NCI-H1417 treated with DMSO at 0.1 percent for 48 hours (cell line): Measurements from ENCODE around the gene ZBTB44.
"Not testable (repeated sequence)": the region's sequence is repeated elsewhere in the genome, so short reads cannot be mapped to it uniquely, and the experiment has no call there.

Source experiments
- DNase-seq: peaks from one replicate; lab custom pipeline; 2025; lab: John Stamatoyannopoulos, UW

ZBTB44 gene, protein sequence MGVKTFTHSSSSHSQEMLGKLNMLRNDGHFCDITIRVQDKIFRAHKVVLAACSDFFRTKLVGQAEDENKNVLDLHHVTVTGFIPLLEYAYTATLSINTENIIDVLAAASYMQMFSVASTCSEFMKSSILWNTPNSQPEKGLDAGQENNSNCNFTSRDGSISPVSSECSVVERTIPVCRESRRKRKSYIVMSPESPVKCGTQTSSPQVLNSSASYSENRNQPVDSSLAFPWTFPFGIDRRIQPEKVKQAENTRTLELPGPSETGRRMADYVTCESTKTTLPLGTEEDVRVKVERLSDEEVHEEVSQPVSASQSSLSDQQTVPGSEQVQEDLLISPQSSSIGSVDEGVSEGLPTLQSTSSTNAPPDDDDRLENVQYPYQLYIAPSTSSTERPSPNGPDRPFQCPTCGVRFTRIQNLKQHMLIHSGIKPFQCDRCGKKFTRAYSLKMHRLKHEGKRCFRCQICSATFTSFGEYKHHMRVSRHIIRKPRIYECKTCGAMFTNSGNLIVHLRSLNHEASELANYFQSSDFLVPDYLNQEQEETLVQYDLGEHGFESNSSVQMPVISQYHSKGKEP

GRCh38 chr11:130314750-130315285 is at the start of gene ZBTB44:
Gene ZBTB44 (minus strand): TSS chr11:130314917. CDS start chr11:130261873, 53,044 bp downstream.
- peak; percentile 83 for DNase-seq

GRCh38 chr11:130359419-130359818 is 44.7 kb upstream of the ZBTB44 start:
- no peak for DNase-seq

- DNase-seq: no peak
These were observed 43.7 kb upstream of the ZBTB44 start for GRCh38 chr11:130358398-130358797.

- no peak for DNase-seq
These were observed 32.5 kb upstream of the ZBTB44 start for GRCh38 chr11:130347261-130347660.

- no peak for DNase-seq
These were observed 30.1 kb upstream of the ZBTB44 start for GRCh38 chr11:130344841-130345240.

DNA sequence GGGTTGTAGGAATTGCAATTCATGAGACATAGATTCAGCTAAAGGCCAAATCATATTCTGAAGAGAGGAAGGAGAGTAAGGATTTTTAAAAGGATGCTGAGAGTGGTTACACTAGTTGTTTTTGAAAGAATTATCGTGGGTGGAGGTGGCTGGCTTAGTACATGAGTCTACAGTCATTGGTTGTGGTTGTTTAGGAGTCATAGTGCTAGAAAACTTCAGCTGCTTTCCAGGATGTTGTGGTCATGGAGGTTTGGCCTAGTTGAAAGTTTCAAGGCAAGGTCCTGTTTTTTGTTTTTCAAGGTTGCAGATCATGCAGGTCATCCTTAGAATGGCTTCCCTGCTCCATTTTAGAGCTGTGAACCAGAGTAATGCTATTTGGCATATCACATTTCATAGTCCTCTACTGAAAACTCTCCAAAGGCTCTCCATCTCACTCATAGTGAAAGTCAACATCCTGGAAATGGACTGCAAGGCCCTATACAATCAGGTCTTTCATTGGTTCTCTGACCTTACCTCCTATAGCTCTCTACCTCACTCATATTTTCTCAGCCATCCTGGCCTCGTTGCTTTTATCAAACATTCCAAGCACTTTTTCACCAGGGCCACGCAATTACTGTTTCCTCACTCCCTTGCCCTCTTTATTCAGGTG is 26.1 kb upstream of the ZBTB44 start:
- no peak for DNase-seq

DNA sequence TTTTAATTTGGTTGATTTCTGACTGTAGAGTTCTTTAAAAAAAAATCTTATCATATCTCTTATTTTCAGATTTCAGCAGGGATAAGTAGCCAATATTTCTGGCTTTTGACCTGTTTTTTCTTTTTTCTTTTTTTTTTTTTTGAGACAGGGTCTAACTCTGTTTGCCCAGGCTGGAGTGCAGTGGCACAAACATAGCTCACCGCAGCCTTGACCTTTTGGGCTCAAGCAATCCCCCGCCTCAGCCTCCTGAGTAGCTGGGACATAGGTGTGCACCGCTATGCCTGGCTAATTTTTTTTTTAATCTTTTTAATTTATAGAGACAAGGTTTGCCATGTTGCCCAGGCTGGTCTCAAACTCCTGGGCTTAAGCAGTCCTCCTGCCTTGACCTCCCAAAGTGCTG is 23.9 kb upstream of the ZBTB44 start:
- no peak for DNase-seq

GRCh38 chr11:130337281-130338089 is 22.8 kb upstream of the ZBTB44 start:
- DNase-seq: no peak

GRCh38 chr11:130331397-130331796 is 16.7 kb upstream of the ZBTB44 start:
- DNase-seq: not testable (repeated sequence)

DNA sequence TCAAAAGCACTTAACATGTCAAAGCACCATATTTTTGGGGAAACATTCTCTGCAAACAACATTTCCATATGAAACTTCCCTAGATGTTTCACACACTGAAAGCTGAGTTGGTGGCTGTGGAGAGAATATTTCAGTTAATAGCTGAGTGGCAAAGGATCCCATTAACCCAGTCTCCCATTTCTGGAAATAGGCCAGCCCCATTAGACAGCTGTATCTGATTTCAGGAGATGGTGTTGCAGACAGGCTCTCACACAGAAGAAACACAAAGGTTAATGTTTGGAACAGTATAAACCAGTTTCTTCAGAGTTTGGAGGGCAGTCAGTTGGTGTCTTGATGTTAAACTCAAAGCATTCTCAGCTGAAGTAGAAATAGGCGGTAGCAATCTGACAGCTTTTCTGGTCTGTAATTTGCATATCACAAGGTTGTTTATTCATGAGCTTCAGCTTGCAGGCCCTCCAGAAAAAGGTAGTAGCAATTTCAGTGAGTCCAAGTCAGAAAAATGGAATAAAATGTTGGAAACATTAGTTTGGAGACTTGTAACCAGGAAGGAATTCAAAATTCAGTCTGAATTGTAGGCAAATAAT is 15.5 kb upstream of the ZBTB44 start:
- no peak for DNase-seq

DNA sequence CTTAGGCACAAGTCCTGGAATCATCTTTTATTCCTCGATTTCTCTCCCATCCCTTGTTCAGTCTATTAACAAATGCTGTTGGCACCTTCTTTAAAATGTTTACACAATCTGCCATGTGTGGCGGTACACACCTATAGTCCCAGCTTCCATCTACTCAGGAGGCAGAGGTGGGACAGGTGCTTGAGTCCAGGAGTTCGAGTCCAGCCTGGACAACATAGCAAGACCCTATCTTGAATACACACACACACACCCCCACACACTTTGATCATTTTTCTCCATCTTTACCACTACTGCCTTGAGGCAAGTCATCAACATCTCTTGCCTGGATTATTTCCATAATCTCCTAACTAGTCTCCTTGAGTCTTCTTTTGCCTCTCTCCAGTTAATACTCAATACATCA is 13.7 kb upstream of the ZBTB44 start:
- no peak for DNase-seq

- no peak for DNase-seq
These were observed 13.0 kb upstream of the ZBTB44 start for GRCh38 chr11:130327716-130328115.

DNA sequence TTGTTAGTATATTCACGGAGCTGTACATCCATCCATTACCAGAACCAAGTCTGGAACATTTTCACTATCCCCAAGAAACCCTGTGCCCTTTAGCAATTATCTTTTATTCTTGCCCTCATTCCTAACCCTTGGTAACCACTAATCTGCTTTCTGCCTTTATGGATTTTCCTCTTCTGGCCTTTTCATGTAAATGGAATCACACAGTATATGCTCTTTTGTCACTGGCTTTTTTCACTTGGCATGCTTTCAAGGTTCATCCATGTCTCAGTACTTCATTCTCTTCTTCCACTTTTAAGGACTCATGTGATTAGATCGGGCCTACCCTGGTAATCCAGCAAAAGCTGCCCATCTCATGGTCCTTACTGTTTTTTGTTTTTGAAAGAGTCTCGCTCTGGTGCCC is 11.0 kb upstream of the ZBTB44 start:
- DNase-seq: no peak

DNA sequence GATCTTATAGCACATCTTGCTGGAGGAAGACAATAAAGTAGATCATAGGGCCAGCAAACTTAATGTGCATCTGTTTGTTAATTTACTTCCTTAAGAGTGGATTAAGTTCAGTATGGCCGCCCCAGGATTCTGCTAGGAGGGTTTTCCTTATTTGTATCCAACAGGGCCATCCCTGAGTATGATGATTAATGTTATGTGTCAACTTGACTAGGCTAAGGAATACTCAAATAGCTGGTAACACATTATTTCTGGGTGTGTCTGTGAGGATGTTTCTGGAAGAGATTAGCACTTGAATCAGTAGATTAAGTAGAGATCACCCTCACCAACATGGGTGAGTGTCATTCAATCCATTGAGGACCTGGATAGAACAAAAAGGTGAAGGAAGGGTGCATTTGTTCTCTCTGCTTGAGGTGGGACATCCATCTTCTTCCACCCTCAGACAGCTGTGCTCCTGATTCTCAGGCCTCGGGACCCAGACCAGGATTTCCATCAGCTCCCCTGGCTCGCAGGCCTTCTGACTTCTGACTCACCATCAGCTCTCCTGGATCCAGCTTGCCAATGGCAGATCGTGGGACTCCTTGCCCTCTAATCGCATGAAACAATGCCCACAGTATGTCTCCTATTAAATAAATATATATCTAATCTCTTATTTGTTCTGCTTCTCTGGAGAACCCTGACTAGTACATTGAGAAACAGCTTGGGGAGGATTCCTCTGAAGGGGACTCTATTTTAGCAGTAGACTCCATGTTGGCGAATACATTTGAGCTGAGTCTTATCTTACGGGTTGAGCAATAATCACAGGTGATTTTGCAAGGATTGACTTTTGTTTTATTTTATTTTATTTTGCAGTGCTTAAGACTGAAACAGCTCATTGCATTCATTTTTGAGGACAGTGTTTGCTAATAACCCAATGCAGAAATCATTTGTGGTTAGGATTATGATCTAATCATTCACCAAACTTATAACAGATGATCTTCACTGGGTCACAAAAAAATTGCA is 9.0 kb upstream of the ZBTB44 start:
- DNase-seq: no peak

- DNase-seq: no peak
These were observed 7.4 kb upstream of the ZBTB44 start for GRCh38 chr11:130322126-130322525.

GRCh38 chr11:130318031-130318673 is 3.4 kb upstream of the ZBTB44 start:
- no peak for DNase-seq

DNA sequence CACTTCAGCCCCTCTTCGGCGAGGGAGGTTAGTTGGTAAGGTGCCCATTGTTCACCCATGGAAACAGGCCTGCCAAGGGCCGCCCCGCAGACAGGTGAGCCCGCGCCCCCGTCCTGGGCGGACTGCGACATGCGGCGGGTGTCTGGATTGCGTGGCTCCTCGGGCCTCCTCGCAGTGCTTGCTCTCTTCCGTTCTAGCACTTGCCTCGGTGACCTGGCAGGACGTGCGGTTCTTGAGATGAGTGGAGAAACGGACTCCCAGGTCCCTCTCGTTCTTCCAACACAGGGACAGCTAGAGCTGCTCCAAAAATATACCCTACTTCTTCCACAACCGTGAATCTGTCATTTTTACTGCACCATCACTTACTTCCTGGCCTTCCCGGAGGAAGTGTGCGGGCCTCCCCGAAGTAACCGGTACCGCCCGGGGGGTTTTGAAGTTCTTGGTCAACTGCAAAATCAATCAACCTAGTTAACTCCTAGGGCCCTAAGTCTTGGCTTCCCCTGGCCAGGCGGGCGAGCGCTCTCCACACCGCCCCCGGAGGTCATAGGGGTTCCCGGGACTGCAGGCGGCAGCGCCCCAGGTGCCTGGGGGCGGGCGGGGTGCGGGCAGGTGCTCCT is 745 bp upstream of the ZBTB44 start:
- DNase-seq: no peak

GRCh38 chr11:130314184-130314749 is 450 bp downstream of the ZBTB44 start:
- no peak for DNase-seq
